Measurements from ENCODE around the gene ALDH1A2. TPM values are rescaled to one million over a fixed set of nuclear protein-coding genes. Genes with fewer than 3 reads are reported as not detected.

ALDH1A2 gene
- total RNA-seq, 6 donors from 2014 or later, result 3.6 to 43.3 (median 6.9) TPM

DNA sequence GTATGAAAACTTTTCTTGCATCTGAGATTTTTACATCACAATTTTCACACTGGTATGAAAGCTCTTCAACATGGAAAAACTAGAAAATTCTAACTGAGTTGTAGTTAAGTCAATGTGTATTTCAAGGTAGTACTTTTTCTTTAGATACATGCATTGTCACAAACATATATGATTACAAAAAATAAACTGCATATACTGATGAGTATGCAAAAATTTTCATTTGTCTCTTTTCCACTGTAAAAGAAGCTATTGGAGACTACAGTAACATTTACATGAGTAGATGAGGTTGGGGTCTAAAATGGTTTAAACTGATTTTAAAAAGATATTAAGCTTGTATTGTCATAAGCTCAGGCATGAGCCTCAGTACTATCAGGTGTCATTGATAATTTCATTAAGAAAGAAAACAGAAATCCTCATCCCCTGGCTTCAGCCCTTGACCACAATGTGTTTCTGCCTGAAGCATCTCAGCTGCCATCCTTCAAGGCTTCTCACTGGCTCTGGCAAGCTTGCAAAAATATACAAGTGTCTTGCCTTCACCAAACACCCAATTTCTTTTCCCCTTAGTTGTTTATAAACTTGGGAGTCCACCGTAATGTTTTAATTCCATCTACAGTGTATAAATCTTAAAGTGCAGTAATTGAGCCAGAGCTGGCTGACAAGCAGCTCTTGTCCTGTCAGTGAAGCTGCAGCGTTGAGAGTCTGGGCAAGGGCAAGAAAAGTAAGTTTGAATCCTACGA, 71.9 kb downstream of the ALDH1A2 start:
- Histone ChIP-seq H3K4me3 (no peak overlapping the region), H3K27me3 (no peaks in the 10 kb centered on the region), H3K36me3 (no peaks in the 10 kb centered on the region), H3K9me3 (no peaks in the 10 kb centered on the region), H3K4me1 (no peaks in the 10 kb centered on the region), H3K27ac (no peak overlapping the region)
- no peak for TF ChIP-seq POLR2AphosphoS5 (IDR thresholded peaks at IDR 0.05)
- TF ChIP-seq, protein P1, sequence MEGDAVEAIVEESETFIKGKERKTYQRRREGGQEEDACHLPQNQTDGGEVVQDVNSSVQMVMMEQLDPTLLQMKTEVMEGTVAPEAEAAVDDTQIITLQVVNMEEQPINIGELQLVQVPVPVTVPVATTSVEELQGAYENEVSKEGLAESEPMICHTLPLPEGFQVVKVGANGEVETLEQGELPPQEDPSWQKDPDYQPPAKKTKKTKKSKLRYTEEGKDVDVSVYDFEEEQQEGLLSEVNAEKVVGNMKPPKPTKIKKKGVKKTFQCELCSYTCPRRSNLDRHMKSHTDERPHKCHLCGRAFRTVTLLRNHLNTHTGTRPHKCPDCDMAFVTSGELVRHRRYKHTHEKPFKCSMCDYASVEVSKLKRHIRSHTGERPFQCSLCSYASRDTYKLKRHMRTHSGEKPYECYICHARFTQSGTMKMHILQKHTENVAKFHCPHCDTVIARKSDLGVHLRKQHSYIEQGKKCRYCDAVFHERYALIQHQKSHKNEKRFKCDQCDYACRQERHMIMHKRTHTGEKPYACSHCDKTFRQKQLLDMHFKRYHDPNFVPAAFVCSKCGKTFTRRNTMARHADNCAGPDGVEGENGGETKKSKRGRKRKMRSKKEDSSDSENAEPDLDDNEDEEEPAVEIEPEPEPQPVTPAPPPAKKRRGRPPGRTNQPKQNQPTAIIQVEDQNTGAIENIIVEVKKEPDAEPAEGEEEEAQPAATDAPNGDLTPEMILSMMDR (IDR thresholded peaks at IDR 0.05), result no peak
- no peak for TF ChIP-seq EP300 (IDR thresholded peaks at IDR 0.05)
- TF ChIP-seq POLR2A (IDR thresholded peaks at IDR 0.05), result no peak
- 43 to 49% methylated on average over 3 of the region's 3 CpGs for WGBS, 2 donors
- DNase-seq (no peak), ATAC-seq (ENCODE audit: low FRiP score in 2 of 2) (no peak)

DNA sequence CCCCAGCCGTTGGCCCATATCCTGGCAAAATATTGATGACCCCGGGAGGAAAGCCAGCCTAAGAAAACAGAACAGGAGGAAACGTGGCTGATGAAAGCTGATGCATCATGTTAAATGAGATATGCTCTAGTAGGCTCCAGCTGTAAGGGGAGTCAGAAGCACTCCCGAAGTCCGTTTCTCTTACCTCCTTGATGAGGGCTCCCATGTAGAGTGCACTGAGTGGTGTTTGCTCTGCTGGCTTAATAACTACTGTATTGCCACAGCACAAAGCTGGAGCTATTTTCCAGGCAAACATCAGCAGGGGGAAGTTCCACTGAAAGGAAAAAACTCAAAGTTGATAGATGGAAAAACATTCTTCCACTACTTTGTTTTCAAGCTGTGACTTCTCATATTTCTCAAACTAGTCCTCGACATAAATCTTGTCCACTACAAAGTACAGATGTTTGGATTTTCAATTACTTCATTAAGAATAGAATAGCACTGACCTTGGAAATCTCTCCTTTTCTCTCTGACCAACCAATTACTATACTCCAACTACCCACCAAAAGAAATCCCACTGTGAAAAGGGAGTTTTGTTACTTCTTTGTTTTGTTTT, 72.7 kb downstream of the ALDH1A2 start:
- WGBS, 2 donors, result 47 to 59% methylated on average over 6 of the region's 6 CpGs
- ATAC-seq (ENCODE audit: low FRiP score in 2 of 2), result no peak

DNA sequence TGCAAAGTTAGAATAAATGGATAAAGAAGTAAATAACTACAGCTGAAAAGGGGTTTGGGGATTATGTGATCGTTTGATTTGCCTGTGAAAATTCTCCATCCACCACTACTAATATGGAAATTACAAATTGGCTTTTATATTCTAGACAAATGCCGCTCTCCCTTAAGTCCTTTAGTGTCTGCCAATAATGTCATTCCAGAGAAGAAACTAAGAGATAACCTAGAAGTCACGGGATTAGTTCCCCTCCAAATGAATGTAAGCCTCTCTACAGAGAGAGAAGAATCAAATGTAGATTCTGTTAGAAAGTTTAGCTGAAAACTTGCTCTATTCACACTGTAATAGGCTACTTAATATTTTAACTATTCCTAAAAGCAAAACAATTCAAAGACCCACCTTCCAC, 92.0 kb downstream of the ALDH1A2 start:
- Histone ChIP-seq H3K9me3 (no peaks in the 10 kb centered on the region), H3K36me3 (no peaks in the 10 kb centered on the region), H3K4me1 (no peaks in the 10 kb centered on the region), H3K27me3 (no peaks in the 10 kb centered on the region), H3K27ac (no peak overlapping the region), H3K4me3 (no peak overlapping the region)
- no peak for ATAC-seq (ENCODE audit: low FRiP score in 2 of 2)
- DNase-seq, result no peak
- TF ChIP-seq POLR2AphosphoS5 (IDR thresholded peaks at IDR 0.05) (no peak), EP300 (IDR thresholded peaks at IDR 0.05) (no peak), POLR2A (IDR thresholded peaks at IDR 0.05) (no peak)
- TF ChIP-seq, protein P1 (IDR thresholded peaks at IDR 0.05), result no peak
- WGBS, 2 donors, result 83 to 89% methylated on average over 3 of the region's 3 CpGs

More for the DNA sequence above, 72.7 kb downstream of the ALDH1A2 start:
- no peak for DNase-seq
- no peaks in the 10 kb centered on the region for H3K9me3 ChIP-seq
- no peaks in the 10 kb centered on the region for H3K27me3 ChIP-seq
- H3K27ac ChIP-seq, result no peak overlapping the region
- H3K4me1 ChIP-seq, result no peaks in the 10 kb centered on the region
- H3K4me3 ChIP-seq, result no peak overlapping the region
- TF ChIP-seq POLR2AphosphoS5 (IDR thresholded peaks at IDR 0.05), result no peak
- no peak for TF ChIP-seq POLR2A (IDR thresholded peaks at IDR 0.05)
- TF ChIP-seq EP300 (IDR thresholded peaks at IDR 0.05), result no peak
- TF ChIP-seq, protein P1 (IDR thresholded peaks at IDR 0.05), result no peak
- H3K36me3 ChIP-seq, result no peaks in the 10 kb centered on the region

DNA sequence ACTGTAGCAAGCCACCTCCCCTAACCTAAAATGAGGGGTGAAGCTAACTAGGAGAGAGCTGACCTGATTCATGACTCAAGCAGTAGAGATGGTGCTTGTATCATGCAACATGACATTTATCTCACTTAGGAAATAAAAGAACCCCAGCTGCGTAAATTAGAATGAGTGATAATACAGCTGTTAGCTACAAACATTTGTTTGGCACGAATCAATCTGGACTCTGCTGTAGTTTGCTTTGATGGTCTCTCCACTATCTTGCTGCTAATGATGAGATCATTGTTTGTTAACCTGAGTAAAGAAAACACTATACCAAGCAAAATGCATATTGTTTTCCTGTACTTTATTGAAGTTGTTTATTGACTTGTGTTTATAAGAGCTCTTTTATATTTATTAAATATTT, 92.6 kb downstream of the ALDH1A2 start:
- no peak for DNase-seq

More for the DNA sequence above, 92.6 kb downstream of the ALDH1A2 start:
- Histone ChIP-seq H3K27ac (no peak overlapping the region), H3K9me3 (no peaks in the 10 kb centered on the region), H3K36me3 (no peaks in the 10 kb centered on the region), H3K4me3 (no peak overlapping the region), H3K27me3 (no peaks in the 10 kb centered on the region), H3K4me1 (no peaks in the 10 kb centered on the region)
- TF ChIP-seq POLR2AphosphoS5 (IDR thresholded peaks at IDR 0.05), result no peak
- no peak for TF ChIP-seq EP300 (IDR thresholded peaks at IDR 0.05)
- TF ChIP-seq, protein P1 (IDR thresholded peaks at IDR 0.05), result no peak
- no peak for TF ChIP-seq POLR2A (IDR thresholded peaks at IDR 0.05)
- no peak for ATAC-seq (ENCODE audit: low FRiP score in 2 of 2)
- 79 to 88% methylated on average over 2 of the region's 2 CpGs for WGBS, 2 donors
